ENCODE measurements around the gene STARD6. TPM values are rescaled to one million over a fixed set of nuclear protein-coding genes. Genes with fewer than 3 reads are reported as not detected.

The STARD6 gene
- total RNA-seq: 1.2 TPM in 1 of 2 replicates, not detected in the other

GRCh38 chr18:54357660-54358494 lies at the start of gene STARD6, which contains the start of gene C18orf54:
TSS of gene STARD6 (minus strand) at chr18:54357858. CDS start at chr18:54354573, 3,285 bp downstream.
TSS of gene C18orf54 (plus strand) at chr18:54357906. CDS start at chr18:54360573, 2,667 bp downstream.

Small RNA genes within 50 kb of the gene (small RNA-seq; reads per million reads assigned to genes)
- not detected for gene SNRPGP2

Other genes starting within 250 kb of the STARD6 start
- 35.1 and 43.8 TPM in 2 replicates for gene MBD2, start 133.2 kb downstream of the STARD6 start, total RNA-seq
- 39.1 and 45.3 TPM in 2 replicates for gene POLI, start 88.3 kb downstream of the STARD6 start, total RNA-seq
- 4.2 and 5.5 TPM in 2 replicates for gene C18orf54, start within 50 bp of the STARD6 start, total RNA-seq
- gene DYNAP, start 233.4 kb upstream of the STARD6 start, total RNA-seq: not detected in 2 replicates